Suppressor macrophage treated with lipopolysaccharide for 1 hour (primary cell): Measurements from ENCODE around the gene PUDP.
A peak's percentile ranks its signal among the peaks of the same experiment; 100 is the strongest.
"Not testable (repeated sequence)": the region's sequence is repeated elsewhere in the genome, so short reads cannot be mapped to it uniquely, and the experiment has no call there.

Source experiments
- DNase-seq, 3 donors: peaks; one replicate each; pipeline ENCODE4 v3.0.0-alpha.2; 2020 to 2022

PUDP gene

GRCh38 chrX:7109049-7109531 is 38.9 kb downstream of the PUDP start:
- no peak for DNase-seq

DNA sequence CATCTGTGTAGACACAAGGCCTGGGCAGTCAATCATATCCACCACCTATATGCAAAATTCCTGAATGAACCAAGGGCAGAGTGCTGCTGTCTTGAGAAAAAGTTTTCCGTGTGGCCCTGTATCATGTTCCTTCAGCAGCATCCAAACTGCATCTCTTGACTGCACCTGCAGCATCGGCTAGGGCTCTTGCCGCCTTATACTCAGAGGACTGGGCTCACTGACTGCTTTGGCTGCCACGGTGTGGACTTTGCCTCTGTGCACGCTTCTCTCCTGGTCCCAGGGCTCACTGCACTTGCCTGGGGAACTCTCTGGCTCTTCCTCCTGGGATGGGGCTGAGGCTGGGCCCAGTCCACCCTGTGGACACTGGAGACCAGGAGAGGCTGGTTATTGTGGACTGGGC is 39.9 kb downstream of the PUDP start:
- DNase-seq, result no peak

DNA sequence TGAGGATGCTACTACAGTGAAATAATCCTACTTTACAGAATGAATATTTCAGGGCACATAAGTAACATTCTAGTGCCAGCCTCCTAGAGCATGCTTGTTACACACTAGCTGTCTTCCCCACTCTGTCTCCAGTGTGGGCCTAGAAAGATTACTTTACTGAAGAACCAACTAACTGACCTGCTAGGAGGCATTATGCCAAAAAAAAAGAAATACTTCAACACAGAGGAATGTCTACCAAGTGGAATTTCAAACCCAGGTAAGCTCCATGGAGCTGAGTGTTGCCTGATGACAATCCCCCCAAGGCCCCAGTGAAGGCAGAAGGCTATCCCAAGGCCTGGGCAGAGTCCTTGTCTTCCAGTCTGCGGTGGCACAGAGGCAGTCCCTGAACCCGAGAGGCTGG is 41.3 kb downstream of the PUDP start:
- DNase-seq, result no peak

GRCh38 chrX:7102119-7102518 is 45.8 kb downstream of the PUDP start:
- DNase-seq, result no peak

- no peak for DNase-seq
Observed at GRCh38 chrX:7100022-7100421, 47.9 kb downstream of the PUDP start.

GRCh38 chrX:7095657-7096056 is 52.3 kb downstream of the PUDP start:
- not testable (repeated sequence) for DNase-seq

GRCh38 chrX:7093305-7093704 is 54.6 kb downstream of the PUDP start:
- DNase-seq, result no peak

GRCh38 chrX:7092543-7092942 is 55.4 kb downstream of the PUDP start:
- no peak for DNase-seq

GRCh38 chrX:7091923-7092322 is 56.0 kb downstream of the PUDP start:
- DNase-seq, result no peak

DNA sequence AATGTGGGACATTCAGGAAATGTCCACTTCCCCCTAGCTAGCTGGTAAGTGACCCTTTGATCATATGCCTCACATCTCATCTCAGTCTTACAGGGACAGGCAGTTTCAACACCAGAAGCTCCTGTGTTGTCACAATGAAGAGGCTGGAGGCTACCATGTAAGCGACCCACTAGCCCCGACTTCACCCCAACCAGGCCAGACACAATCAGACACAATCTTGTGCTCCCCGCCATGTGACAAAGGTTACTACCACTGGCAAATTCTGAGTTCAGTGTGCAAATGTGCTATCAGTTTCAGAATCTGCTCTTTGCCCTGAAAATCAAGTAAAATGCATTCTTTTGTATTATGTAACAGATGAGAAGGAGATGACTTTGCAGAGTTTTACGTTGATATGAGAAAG is 57.3 kb downstream of the PUDP start:
- DNase-seq, result peak; percentile 32 to 48 (median 37)

DNA sequence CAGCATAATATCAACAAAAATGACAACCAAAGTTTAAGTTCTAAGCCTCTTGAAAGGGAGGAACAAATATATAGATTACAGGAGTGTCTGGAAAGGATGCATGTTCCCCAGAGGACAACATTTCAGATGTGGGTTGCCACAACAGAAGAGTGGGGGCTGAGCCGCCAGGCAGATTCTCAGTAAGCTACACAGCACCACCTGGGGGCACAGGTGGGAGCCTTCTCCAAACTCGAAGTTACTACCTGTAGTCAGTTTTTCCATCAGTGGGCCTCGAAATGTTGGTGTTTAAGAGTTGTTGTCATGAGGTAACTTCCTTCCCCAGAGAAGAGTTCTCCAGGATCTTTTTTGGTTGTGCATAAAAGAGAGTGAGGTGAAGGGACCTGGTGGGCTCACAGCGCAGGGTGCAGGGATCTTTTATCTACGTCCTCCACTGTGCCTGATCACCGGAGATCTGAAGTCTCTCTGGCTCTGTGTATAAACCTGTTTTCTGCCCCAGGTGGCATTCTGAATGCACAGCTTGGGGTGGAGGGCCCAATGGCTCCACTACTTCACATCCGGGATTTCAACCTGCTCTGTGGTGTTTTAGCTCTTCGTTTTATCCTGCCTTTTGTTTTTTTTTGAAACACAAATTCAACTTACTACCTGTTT is 58.9 kb downstream of the PUDP start:
- DNase-seq, result no peak

DNA sequence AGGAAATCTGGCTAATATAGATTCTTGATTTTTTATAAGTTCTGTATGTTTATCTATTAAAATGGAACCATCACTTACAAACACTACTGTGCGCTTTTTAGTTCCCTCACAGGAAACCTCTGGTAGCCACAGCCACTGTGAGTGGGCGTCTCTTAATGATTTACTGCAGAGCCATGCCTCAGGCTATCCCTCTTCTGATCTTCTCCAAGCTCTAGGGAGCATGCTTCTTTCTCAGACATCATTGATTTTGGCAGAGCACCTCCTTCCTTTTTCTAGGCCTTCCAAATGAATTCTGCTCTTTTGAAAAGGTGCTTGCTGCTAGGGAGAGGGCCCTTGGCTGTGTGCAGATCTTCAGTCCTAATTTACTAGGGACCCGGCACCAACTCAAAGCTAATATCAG is 61.6 kb downstream of the PUDP start:
- DNase-seq, result peak; percentile 43 to 49 (median 47)

- peak; percentile 40 to 57 (median 52) for DNase-seq
Observed at GRCh38 chrX:7085879-7086278, 62.1 kb downstream of the PUDP start.

DNA sequence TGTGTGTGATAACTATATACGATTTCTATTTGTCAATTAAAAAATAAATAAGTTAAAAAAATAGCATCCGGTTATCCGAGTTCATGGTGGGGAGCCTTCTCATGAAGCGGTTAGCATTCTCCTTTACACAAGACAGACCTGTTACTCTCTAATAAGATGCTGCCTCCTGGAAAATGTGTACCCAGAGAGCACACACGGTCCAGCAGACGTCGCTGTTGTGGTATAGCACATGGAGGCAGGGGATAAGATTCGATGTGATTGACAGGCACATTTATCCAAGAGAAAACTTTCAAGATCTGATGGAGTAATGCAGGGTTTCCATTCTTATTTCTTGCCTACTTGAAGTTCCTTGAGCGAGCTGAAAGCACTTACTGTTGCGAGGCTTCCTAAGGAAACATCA is 63.1 kb downstream of the PUDP start:
- DNase-seq, result no peak

DNA sequence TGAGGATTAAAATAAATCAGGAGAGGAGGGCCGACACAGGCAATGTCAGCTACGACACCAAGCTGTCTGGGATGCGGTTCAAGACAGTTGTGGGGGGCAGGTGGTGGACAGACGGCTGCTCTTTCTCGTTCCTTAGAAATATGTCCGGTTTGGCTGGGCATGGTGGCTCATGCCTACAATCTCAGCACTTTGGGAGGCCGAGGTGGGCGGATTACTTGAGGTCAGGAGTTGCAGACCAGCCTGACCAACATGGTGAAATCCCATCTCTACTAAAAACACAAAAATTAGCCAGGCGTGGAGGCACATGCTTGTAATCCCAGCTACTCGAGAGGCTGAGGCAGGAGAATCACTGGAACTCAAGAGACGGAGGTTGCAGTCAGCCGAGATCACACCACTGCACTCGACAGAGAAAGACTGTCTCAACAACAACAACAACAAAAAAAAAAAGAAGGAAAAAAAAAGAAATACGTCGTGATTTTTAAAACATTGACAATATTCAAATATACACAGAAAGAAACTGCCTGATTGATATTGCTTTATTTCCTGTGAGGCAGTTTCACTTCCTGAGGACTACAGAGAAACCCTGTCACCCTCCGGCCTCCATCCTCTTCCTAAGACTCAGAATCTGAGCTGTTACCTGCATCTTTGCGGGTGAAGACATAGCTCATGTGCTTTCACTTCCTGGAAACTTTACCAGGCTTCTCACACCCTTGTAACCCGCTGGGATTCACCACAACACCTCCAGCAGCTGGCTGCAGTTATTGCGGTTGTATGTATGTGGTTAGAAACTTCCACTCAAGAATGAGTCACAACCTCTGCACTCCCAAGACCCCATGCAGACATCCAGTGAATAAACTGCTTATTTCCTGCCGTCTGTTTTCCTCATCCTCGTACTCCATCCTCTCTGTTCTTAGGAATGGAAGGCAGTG is 64.2 kb downstream of the PUDP start:
- DNase-seq, result peak; percentile 61 to 79 (median 63)

DNA sequence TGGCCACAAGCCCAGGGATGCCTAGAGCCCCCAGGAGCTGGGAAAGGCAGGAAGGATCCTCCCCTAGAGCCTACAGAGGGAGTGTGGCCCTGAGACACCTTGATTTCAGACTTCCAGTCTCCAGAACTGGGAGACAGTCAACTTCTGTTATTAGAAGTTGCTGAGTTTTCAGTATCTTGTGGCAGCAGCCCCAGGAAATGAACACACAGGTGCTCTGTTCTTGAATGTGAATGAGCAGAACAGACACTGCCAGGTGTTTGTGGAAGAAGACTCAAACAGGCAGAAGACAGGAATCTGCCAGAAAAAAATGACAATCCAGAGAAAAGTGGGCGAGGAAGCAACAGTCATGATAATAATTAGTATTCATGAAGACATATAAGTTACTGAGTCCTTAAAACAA is 64.9 kb downstream of the PUDP start:
- DNase-seq, result no peak

DNA sequence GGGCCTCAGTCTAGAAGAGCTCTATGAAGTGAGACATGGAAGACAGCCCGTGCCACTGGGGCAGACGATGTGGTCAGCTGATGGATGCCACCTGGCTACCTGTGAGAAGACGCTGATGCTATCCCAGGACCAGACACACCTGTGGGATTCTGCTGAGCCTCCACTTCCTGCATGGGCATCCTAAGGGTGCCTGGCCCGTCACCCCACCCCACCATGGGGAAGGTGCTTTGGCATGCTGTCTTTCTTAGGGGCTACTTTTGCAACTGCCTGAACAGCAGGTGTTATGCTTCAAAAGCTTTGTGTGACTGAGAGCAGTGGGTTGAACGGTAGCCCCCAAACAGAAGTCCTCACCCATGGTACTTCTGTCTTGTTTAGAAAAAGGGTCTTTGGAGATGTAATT is 65.4 kb downstream of the PUDP start:
- no peak for DNase-seq

GRCh38 chrX:7077241-7078230 is 70.4 kb downstream of the PUDP start:
- no peak for DNase-seq

DNA sequence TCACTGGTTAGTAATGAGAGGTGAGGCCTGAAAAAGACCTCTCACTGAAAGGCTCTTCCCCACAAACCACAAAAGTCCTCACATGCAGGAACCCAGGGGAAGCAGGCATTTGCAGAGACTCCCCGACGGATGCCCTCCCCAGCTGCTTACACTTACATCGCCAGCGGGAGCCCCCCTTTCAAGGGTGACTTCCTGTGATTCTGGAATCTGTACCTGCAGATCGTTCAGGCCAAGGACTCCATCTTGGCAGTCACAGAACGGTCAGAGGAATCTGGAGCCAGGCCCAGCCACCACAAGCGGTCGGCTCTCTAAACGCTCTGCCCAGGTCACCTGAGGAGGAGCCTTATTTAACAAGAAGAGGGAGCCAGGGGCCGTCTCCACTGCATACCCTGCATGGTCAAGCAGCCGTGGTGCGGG is 71.7 kb downstream of the PUDP start:
- DNase-seq, result no peak

GRCh38 chrX:7074908-7075204 is 73.1 kb downstream of the PUDP start:
- no peak for DNase-seq

GRCh38 chrX:7074148-7074907 is 73.6 kb downstream of the PUDP start:
- DNase-seq, result no peak

DNA sequence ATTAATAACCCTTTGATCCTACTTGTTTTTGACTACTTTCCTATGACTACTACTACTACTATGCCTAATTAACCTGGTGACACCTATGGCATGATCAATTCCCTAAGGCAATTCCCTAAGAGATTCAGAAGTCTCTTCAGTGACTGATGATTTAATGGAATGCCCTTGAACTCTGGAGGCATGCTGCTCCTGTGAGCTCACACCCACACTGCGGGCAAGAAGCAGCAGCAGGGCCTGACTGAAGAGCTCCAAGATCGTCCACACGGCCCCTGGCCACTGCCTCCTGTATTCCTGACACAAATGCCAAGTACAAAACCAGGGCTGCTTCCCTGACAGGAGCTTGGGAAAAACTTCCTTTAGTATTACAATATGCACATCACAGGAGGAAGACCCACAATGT is 74.6 kb downstream of the PUDP start:
- DNase-seq, result no peak
